Ascending aorta (tissue), 2 donors: ENCODE results near the gene N4BP2L1. TPM values are rescaled to one million over a fixed set of nuclear protein-coding genes. Genes with fewer than 3 reads are reported as not detected.

ENCODE experiments used
- DNase-seq, 2 donors: peaks; one replicate each; pipeline ENCODE4 v3.0.0-alpha.2; 2019; ENCODE audit warnings: low spot score in 2 of 2
- H3K27ac ChIP-seq, 2 donors: fragments of 200-600 bp; sonication (generic); one replicate each; pipeline ENCODE4 v1.5.1; 2016 to 2017; ENCODE audit warnings: mild to moderate bottlenecking in 1 of 2
- H3K27me3 ChIP-seq: fragments of 200-600 bp; sonication (generic); one replicate; pipeline ENCODE4 v1.5.1; 2017
- H3K36me3 ChIP-seq, 2 donors: fragments of 200-600 bp; sonication (generic); one replicate each; pipeline ENCODE4 v1.5.1; 2016
- H3K4me1 ChIP-seq, 2 donors: fragments of 200-600 bp; sonication (generic); one replicate each; pipeline ENCODE4 v1.5.1; 2016 to 2017; ENCODE audit warnings: mild to moderate bottlenecking in 1 of 2
- H3K4me3 ChIP-seq, 2 donors: fragments of 200-600 bp; sonication (generic); one replicate each; pipeline ENCODE4 v1.5.1; 2016 to 2017; ENCODE audit warnings: mild to moderate bottlenecking in 1 of 2
- H3K9me3 ChIP-seq, 2 donors: fragments of 200-600 bp; sonication (generic); one replicate each; pipeline ENCODE4 v1.5.1; 2016
- intact Hi-C: fragments of 100-400 bp; cut with DNase I; formaldehyde crosslinking; loops from one replicate; pipeline ENCODE4 v1.15.1; 2023
- total RNA-seq: library from RNA; depleted of rRNA; stranded (reverse); fragments of >200 nt; gene quantifications from one replicate; pipeline ENCODE4 v1.1.0, GENCODE V29; 2016
- TF ChIP-seq, protein P1 (sequence below), 3 experiments: fragments of 200-600 bp in 2 of 3; fragments of 450-650 bp in 1 of 3; sonication (generic) in 2 of 3; IDR thresholded peaks; one replicate each; pipeline ENCODE4 v1.5.1; 2016 to 2019; ENCODE audit warnings: antibody characterized with exemption in 3 of 3, mild to moderate bottlenecking in 1 of 3, moderate library complexity in 1 of 3

N4BP2L1 gene
- total RNA-seq, 1 donor from 2014 or later: 27.2 TPM

DNA sequence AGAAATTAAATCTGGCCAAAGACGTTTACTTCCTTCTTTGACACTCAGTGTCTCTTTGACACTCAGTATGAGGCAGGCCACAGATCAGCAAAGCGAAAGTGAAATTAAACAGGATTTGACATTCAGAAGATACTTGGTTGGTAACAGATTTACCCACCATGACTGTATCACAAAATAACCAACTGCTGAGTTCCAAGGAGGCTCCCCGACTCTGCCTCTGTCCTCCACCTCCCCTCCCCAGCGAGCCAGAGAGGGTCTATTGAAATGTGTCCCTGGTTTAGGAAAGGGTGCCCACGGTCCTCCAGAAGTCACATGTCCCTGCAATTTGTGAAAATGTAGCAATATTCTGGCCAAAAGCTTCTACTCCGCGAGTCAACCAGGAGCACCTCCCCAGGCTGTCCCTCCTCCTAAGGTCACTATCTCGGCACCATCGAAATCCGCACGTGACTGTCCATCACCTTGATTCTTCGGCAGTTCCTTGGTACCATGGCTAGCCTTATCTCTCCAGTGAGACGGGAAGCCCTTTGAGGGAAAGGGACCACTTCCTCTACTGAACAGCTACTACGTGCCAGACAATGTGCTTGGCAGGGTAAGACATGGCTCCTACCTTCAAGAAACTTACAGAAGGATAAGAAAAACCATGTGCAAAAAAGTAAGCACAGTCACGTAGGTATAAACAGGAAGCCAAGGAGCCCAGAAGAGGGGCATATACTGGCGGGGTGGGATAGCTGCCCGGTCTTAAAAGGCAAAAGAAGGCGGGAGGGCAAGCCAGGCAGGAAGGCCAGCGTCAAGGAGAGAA is 1.5 kb downstream of the N4BP2L1 start:
- Histone ChIP-seq H3K27ac (peak overlapping the region; percentile 90 to 99), H3K4me3 (peak overlapping the region; percentile 86 to 99), H3K36me3 (no peaks in the 10 kb centered on the region), H3K27me3 (no peaks in the 10 kb centered on the region), H3K9me3 (no peaks in the 10 kb centered on the region), H3K4me1 (peaks cover 0 to 18% of the 10 kb centered on the region in 2 donors)
- DNase-seq: no peak
- intact Hi-C loops: loop anchor here (5.0 kb wide), 2 partner anchors 104 to 161 kb away; partner anchors contain the start of gene PDS5B
- TF ChIP-seq, protein P1, sequence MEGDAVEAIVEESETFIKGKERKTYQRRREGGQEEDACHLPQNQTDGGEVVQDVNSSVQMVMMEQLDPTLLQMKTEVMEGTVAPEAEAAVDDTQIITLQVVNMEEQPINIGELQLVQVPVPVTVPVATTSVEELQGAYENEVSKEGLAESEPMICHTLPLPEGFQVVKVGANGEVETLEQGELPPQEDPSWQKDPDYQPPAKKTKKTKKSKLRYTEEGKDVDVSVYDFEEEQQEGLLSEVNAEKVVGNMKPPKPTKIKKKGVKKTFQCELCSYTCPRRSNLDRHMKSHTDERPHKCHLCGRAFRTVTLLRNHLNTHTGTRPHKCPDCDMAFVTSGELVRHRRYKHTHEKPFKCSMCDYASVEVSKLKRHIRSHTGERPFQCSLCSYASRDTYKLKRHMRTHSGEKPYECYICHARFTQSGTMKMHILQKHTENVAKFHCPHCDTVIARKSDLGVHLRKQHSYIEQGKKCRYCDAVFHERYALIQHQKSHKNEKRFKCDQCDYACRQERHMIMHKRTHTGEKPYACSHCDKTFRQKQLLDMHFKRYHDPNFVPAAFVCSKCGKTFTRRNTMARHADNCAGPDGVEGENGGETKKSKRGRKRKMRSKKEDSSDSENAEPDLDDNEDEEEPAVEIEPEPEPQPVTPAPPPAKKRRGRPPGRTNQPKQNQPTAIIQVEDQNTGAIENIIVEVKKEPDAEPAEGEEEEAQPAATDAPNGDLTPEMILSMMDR (IDR thresholded peaks at IDR 0.05): no peak

- intact Hi-C loops: loop anchor here (5.0 kb wide), 2 partner anchors 103 to 162 kb away; partner anchors contain the start of gene PDS5B
- H3K27ac ChIP-seq: peak overlapping the region in 1 of 2 donors; percentile 6
- H3K27me3 ChIP-seq: no peaks in the 10 kb centered on the region
These were observed 2.8 kb downstream of the N4BP2L1 start for GRCh38 chr13:32425158-32425557.

GRCh38 chr13:32423592-32423991 is 4.3 kb downstream of the N4BP2L1 start:
- no peak for DNase-seq
- TF ChIP-seq, protein P1 (IDR thresholded peaks at IDR 0.05): no peak
- Histone ChIP-seq H3K36me3 (peaks cover 0 to 10% of the 10 kb centered on the region in 2 donors), H3K4me3 (no peak overlapping the region), H3K27me3 (no peaks in the 10 kb centered on the region), H3K9me3 (no peaks in the 10 kb centered on the region), H3K27ac (no peak overlapping the region), H3K4me1 (peaks cover 0 to 14% of the 10 kb centered on the region in 2 donors)
- intact Hi-C loops: no loop called here

More at GRCh38 chr13:32425158-32425557, 2.8 kb downstream of the N4BP2L1 start:
- Histone ChIP-seq H3K4me1 (peaks cover 0 to 18% of the 10 kb centered on the region in 2 donors), H3K9me3 (no peaks in the 10 kb centered on the region), H3K4me3 (no peak overlapping the region), H3K36me3 (peaks cover 0 to 6% of the 10 kb centered on the region in 2 donors)
- DNase-seq: no peak
- TF ChIP-seq, protein P1 (IDR thresholded peaks at IDR 0.05): no peak

DNA sequence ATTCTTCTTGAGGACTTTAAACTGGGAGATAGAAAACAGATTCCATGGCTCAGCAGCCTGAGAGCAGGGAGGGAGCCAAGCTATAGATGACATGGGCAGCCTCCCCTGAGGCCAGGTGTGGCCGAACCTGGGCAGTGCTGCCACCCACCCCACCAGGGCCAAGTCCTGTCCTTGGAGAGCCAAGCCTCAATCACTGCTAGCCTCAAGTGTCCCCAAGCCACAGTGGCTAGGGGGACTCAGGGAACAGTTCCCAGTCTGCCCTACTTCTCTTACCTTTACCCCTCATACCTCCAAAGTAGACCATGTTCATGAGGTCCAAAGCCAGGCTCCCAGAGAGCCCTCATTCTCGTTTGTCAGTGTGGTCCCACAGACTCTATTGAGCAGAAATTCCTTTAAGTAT is 8.1 kb downstream of the N4BP2L1 start:
- intact Hi-C loops: no loop called here
- H3K27ac ChIP-seq: no peak overlapping the region
- TF ChIP-seq, protein P1 (IDR thresholded peaks at IDR 0.05): no peak
- DNase-seq: no peak
- no peaks in the 10 kb centered on the region for H3K27me3 ChIP-seq
- no peaks in the 10 kb centered on the region for H3K4me1 ChIP-seq
- peaks cover 4 to 10% of the 10 kb centered on the region in 2 donors for H3K36me3 ChIP-seq
- no peaks in the 10 kb centered on the region for H3K9me3 ChIP-seq
- H3K4me3 ChIP-seq: no peak overlapping the region

DNA sequence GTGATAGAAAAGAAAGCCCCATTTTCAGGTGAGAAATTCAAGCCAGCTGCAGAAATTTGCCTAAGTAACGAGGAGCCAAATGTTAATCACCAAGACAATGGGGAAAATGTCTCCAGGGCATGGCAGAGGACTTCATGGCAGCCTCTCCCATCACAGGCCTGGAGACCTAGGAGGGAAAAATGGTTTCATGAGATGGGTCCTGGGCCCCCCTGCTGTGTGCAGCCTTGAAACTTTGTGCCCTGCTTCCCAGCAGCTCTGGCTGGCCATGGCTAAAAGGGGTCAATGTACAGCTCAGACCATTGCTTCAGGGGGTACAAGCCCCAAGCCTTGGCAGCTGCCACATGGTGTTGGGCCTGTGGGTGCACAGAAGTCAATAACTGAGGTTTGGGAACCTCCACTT is 9.9 kb downstream of the N4BP2L1 start:
- DNase-seq: no peak
- Histone ChIP-seq H3K27ac (no peak overlapping the region), H3K4me3 (no peak overlapping the region), H3K36me3 (peaks cover 4 to 10% of the 10 kb centered on the region in 2 donors), H3K4me1 (no peaks in the 10 kb centered on the region), H3K9me3 (no peaks in the 10 kb centered on the region), H3K27me3 (no peaks in the 10 kb centered on the region)
- TF ChIP-seq, protein P1 (IDR thresholded peaks at IDR 0.05): no peak
- intact Hi-C loops: no loop called here
